Fibroblast of peridontal ligament (primary cell): ENCODE measurements around the gene SVBP.
"Not testable (repeated sequence)": the region's sequence is repeated elsewhere in the genome, so short reads cannot be mapped to it uniquely, and the experiment has no call there.

Source experiments
- DNase-seq: peaks from one replicate; pipeline ENCODE4 v3.0.0-alpha.2; 2010; ENCODE audit errors: extremely low read depth

SVBP gene

GRCh38 chr1:42816585-42817439, at the start of gene SVBP, which contains the start of gene ERMAP:
Gene SVBP, minus strand, starts transcription at chr1:42817397. Its CDS starts 853 bp downstream, at chr1:42816544.
Gene ERMAP, plus strand, starts transcription at chr1:42817122. Its CDS starts 13,327 bp downstream, at chr1:42830449.
- peak; percentile 77 for DNase-seq

- DNase-seq, result no peak
Measured at GRCh38 chr1:42866549-42866948, 49.4 kb upstream of the SVBP start.

- no peak for DNase-seq
Measured at GRCh38 chr1:42861014-42861399, 43.8 kb upstream of the SVBP start.

GRCh38 chr1:42860339-42861013, 43.3 kb upstream of the SVBP start:
- no peak for DNase-seq

- DNase-seq, result not testable (repeated sequence)
Measured at GRCh38 chr1:42859366-42859765, 42.2 kb upstream of the SVBP start.

- DNase-seq, result not testable (repeated sequence)
Measured at GRCh38 chr1:42856554-42856953, 39.4 kb upstream of the SVBP start.

- DNase-seq, result no peak
Measured at GRCh38 chr1:42853116-42853884, 36.1 kb upstream of the SVBP start.

GRCh38 chr1:42852608-42852980, 35.4 kb upstream of the SVBP start:
- no peak for DNase-seq

GRCh38 chr1:42851960-42852607, 34.9 kb upstream of the SVBP start:
- DNase-seq, result no peak

GRCh38 chr1:42851420-42851819, 34.2 kb upstream of the SVBP start:
- DNase-seq, result no peak

GRCh38 chr1:42849944-42850343, 32.7 kb upstream of the SVBP start:
- DNase-seq, result no peak

- DNase-seq, result no peak
Measured at GRCh38 chr1:42848823-42849537, 31.8 kb upstream of the SVBP start.

GRCh38 chr1:42847721-42848460, 30.7 kb upstream of the SVBP start:
- DNase-seq, result no peak

GRCh38 chr1:42847111-42847595, 30.0 kb upstream of the SVBP start:
- DNase-seq, result no peak

GRCh38 chr1:42846257-42847110, 29.3 kb upstream of the SVBP start, which contains the start of gene ZNF691:
Gene ZNF691, plus strand, starts transcription at chr1:42846613. Its CDS starts 3,046 bp downstream, at chr1:42849659.
- peak; percentile 97 for DNase-seq

- DNase-seq, result no peak
Measured at GRCh38 chr1:42845866-42846256, 28.7 kb upstream of the SVBP start.

- DNase-seq, result no peak
Measured at GRCh38 chr1:42845193-42845592, 28.0 kb upstream of the SVBP start.

GRCh38 chr1:42844592-42845140, 27.5 kb upstream of the SVBP start:
- peak; percentile 19 for DNase-seq
